HUES48 (cell line): ENCODE measurements around the gene SLC7A9.

Experiments
- H3K27ac ChIP-seq: one replicate; pipeline ENCODE4 v1.7.0; 2013; ENCODE audit warnings: low read depth, low read length, inconsistent platforms
- H3K27me3 ChIP-seq: 2 replicates; pipeline ENCODE4 v1.6.1; 2013; ENCODE audit warnings: mild to moderate bottlenecking, low read length; ENCODE audit not compliant: control insufficient read depth, insufficient read depth
- H3K36me3 ChIP-seq: 2 replicates; pipeline ENCODE4 v1.6.1; 2013; ENCODE audit warnings: low read length; ENCODE audit not compliant: control insufficient read depth, insufficient read depth
- H3K4me1 ChIP-seq: 2 replicates; pipeline ENCODE4 v1.6.1; 2013; ENCODE audit warnings: mild to moderate bottlenecking, low read length; ENCODE audit not compliant: control insufficient read depth, insufficient read depth
- H3K4me3 ChIP-seq: 2 replicates; pipeline ENCODE4 v1.5.1; 2013; ENCODE audit warnings: mild to moderate bottlenecking, low read depth, low read length
- H3K9ac ChIP-seq: 2 replicates; pipeline ENCODE4 v1.6.1; 2013; ENCODE audit warnings: mild to moderate bottlenecking, low read depth, low read length, moderate library complexity
- H3K9me3 ChIP-seq: 2 replicates; pipeline ENCODE4 v1.6.1; 2013; ENCODE audit warnings: low read length; ENCODE audit not compliant: control insufficient read depth, insufficient read depth

SLC7A9 gene

GRCh38 chr19:32902448-32902847, 32.9 kb upstream of the SLC7A9 start:
- Histone ChIP-seq H3K27me3 (no peaks in the 10 kb centered on the region), H3K4me1 (0 out of 2 replicates have a peak, but pooled peaks cover 7% of the 10 kb centered on the region), H3K9me3 (no peaks in the 10 kb centered on the region), H3K9ac (no peak overlapping the region), H3K27ac (no peak overlapping the region), H3K4me3 (no peak overlapping the region), H3K36me3 (peaks cover 2% of the 10 kb centered on the region; the same call in 1 of the 2 replicates)

- Histone ChIP-seq H3K9me3 (no peaks in the 10 kb centered on the region), H3K36me3 (no peaks in the 10 kb centered on the region), H3K4me3 (no peak overlapping the region), H3K27ac (no peak overlapping the region), H3K27me3 (no peaks in the 10 kb centered on the region), H3K9ac (no peak overlapping the region), H3K4me1 (0 out of 2 replicates have a peak, but pooled peaks cover 9% of the 10 kb centered on the region)
These were observed 32.1 kb upstream of the SLC7A9 start for GRCh38 chr19:32901504-32902161.

DNA sequence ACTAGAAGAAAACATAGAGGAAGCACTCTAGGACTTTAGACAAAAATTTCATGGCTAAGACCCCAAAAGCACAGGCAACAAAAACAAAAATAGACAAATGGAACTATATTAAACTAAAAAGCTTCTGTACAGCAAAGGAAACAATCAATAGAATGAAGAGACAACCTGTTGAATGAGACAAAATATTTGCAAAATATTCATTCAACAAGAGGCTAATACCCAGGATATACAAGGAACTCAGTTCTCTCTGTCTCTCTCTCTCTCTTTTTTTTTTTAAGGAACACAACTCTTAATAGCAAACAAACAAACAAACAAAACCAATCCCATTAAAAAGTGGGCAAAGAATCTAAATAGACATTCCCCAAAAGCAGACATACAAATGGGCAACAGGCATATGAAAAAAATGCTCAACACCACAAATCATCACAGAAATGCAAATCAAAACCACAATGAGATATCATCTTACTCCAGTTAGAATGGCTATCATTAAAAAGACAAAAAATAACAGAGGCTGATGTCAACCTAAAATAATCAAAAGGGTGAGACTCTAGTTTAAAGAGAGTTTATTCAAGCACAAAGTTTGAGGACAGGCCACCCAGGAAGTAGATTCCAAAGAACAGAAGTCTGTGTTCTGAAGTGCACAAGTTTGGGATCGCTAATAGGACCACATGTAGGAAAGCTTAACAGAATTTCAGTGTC, 27.1 kb upstream of the SLC7A9 start:
- no peaks in the 10 kb centered on the region; the same call in 1 of the 2 replicates for H3K9me3 ChIP-seq
- H3K9ac ChIP-seq = no peak overlapping the region
- no peaks in the 10 kb centered on the region for H3K27me3 ChIP-seq
- H3K27ac ChIP-seq = no peak overlapping the region
- 0 out of 2 replicates have a peak, but pooled peaks cover 2% of the 10 kb centered on the region for H3K4me1 ChIP-seq
- no peaks in the 10 kb centered on the region for H3K36me3 ChIP-seq
- no peak overlapping the region for H3K4me3 ChIP-seq

DNA sequence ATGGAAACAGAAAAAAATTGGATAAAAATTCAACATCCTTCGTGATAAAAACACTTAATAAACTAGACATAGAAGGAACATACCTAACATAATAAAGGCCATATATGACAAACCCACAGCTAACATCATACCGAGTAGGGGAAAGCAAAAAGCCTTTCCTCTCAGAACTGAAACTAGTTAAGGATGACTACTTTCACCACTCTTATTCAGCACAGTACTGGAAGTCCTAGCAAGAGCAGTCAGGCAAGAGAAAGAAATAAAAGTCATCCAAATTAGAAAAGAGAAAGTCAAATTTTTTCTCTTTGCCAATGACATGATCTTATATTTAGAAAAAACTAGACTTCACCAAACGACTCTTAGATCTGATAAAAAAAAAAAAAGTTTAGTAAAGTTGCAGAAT, 25.8 kb upstream of the SLC7A9 start:
- H3K27ac ChIP-seq = no peak overlapping the region
- no peaks in the 10 kb centered on the region for H3K36me3 ChIP-seq
- no peaks in the 10 kb centered on the region for H3K27me3 ChIP-seq
- H3K4me3 ChIP-seq = no peak overlapping the region
- no peak overlapping the region for H3K9ac ChIP-seq
- no peaks in the 10 kb centered on the region; the same call in 1 of the 2 replicates for H3K9me3 ChIP-seq
- H3K4me1 ChIP-seq = 0 out of 2 replicates have a peak, but pooled peaks cover 2% of the 10 kb centered on the region

DNA sequence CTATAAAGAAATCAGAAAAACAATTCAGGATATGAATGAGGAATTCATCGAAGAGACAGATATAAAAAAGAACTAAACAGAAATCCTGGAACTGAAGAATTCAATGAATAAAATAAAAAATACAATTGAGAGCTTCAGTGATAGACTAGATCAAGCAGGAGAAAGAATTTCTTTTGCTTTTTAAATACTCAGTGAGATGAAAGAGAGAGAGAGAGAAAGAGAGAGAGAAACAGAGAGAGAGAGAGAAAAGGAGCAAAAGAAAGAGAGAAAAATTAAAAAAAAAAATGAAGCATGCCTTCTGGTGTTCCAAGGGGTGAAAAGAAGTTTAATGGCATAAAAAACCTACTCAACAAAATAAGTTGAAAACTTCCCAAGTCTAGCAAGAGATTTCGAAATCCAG, 22.0 kb upstream of the SLC7A9 start:
- Histone ChIP-seq H3K27me3 (no peaks in the 10 kb centered on the region), H3K27ac (no peak overlapping the region), H3K4me1 (no peaks in the 10 kb centered on the region), H3K4me3 (no peak overlapping the region), H3K9ac (no peak overlapping the region), H3K36me3 (no peaks in the 10 kb centered on the region), H3K9me3 (no peaks in the 10 kb centered on the region; the same call in 1 of the 2 replicates)

DNA sequence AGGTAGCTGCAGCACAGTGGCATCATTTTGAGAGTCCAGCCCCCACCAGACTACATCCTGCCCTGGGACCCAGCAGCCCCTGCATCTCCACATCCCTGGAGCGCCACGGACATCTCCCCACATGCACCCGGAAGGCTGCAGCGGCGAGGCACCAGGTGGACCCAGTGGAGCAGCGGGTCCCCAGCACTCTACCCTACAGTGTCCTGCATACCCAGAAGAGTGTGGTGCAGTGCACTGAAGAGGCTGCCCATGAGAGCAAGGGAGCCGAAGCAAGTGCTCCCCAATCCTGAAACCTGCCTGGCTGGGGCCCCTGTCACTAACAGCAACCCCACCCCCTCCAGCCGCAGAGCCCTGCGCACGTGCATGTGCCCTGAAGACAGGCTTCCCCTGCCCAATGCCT, 21.3 kb upstream of the SLC7A9 start:
- H3K27me3 ChIP-seq = no peaks in the 10 kb centered on the region
- H3K36me3 ChIP-seq = no peaks in the 10 kb centered on the region
- H3K9me3 ChIP-seq = no peaks in the 10 kb centered on the region; the same call in 1 of the 2 replicates
- no peaks in the 10 kb centered on the region for H3K4me1 ChIP-seq
- no peak overlapping the region for H3K9ac ChIP-seq
- H3K4me3 ChIP-seq = no peak overlapping the region
- H3K27ac ChIP-seq = no peak overlapping the region

- no peak overlapping the region for H3K4me3 ChIP-seq
- H3K27me3 ChIP-seq = no peaks in the 10 kb centered on the region
These were observed 20.8 kb upstream of the SLC7A9 start for GRCh38 chr19:32890326-32890725.

GRCh38 chr19:32889137-32889934, 19.8 kb upstream of the SLC7A9 start:
- no peaks in the 10 kb centered on the region for H3K4me1 ChIP-seq
- no peak overlapping the region for H3K4me3 ChIP-seq
- H3K36me3 ChIP-seq = no peaks in the 10 kb centered on the region
- H3K9me3 ChIP-seq = no peaks in the 10 kb centered on the region; the same call in 1 of the 2 replicates
- no peak overlapping the region for H3K27ac ChIP-seq
- no peaks in the 10 kb centered on the region for H3K27me3 ChIP-seq
- H3K9ac ChIP-seq = no peak overlapping the region

More at GRCh38 chr19:32890326-32890725, 20.8 kb upstream of the SLC7A9 start:
- Histone ChIP-seq H3K27ac (no peak overlapping the region), H3K9ac (no peak overlapping the region), H3K4me1 (no peaks in the 10 kb centered on the region), H3K36me3 (no peaks in the 10 kb centered on the region), H3K9me3 (no peaks in the 10 kb centered on the region; the same call in 1 of the 2 replicates)

DNA sequence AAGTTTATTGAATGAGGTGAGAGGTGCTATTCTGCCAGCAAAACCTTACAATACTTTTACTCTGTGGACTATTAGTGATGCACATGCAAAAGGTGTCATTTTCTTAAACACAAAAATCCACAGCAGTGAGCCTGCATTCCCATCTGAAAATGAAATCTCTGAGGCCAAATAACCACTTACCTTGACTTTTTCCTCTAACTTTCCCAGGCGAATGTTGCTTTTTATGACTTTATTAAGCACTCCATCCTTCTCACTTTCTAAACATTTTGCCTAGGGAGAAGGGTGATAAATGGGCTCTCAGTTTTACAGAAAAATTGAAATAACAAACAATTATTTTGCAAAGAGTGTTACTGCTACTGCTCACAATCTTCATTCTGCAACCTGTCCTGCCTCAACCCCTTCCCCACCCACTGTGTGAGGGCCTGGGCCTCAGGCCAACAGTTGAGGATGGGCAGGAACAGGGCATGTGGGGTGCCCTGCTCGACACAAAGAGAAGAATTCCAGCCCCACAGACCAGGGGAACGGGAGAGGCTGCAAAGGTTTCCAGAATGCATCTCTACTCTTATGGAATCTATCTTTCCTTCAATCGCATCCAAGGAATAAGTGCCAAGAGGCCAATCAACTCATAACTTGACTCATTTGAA, 18.1 kb upstream of the SLC7A9 start:
- H3K27ac ChIP-seq = no peak overlapping the region
- H3K4me1 ChIP-seq = no peaks in the 10 kb centered on the region
- no peak overlapping the region for H3K4me3 ChIP-seq
- H3K27me3 ChIP-seq = no peaks in the 10 kb centered on the region
- no peak overlapping the region for H3K9ac ChIP-seq
- no peaks in the 10 kb centered on the region for H3K9me3 ChIP-seq
- no peaks in the 10 kb centered on the region for H3K36me3 ChIP-seq

DNA sequence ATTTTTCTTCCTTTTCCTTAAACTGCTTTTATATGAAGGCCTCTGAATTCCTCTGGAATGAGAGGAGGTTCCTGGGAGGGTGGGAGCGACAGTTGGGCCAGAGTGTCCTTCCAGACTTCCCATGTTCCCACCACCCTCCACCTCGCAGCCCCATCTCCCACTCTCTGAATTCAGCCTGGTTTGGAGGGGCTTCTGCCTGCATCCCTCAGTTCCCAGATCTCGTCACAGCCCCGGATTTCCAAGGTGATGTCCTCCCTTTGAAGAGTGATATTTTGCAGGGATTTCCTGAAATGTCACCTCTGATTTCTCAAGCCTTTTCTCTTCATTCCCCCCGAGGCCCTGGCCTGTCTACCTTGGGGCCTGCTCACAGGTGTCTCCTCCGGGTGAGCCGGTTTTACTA, 16.7 kb upstream of the SLC7A9 start:
- H3K9ac ChIP-seq = no peak overlapping the region
- H3K27me3 ChIP-seq = no peaks in the 10 kb centered on the region
- H3K36me3 ChIP-seq = no peaks in the 10 kb centered on the region
- H3K4me1 ChIP-seq = no peaks in the 10 kb centered on the region
- no peaks in the 10 kb centered on the region for H3K9me3 ChIP-seq
- no peak overlapping the region for H3K4me3 ChIP-seq
- H3K27ac ChIP-seq = no peak overlapping the region
